ENCODE results near the gene SMYD3. TPM values are rescaled to one million over a fixed set of nuclear protein-coding genes. Genes with fewer than 3 reads are reported as not detected.

SMYD3 gene
- total and polyA plus RNA-seq, 2 of the 13 experiments (the other 11 are each of a cell fraction or from before 2014, with no cell fraction given): 27.7 to 35.8 TPM

GRCh38 chr1:245923215-245923614 is 583.9 kb downstream of the SMYD3 start (continued):
- TF ChIP-seq TFDP2 (CRISPR knock-in tag; IDR thresholded peaks at IDR 0.05) (no peak), ZBTB7B (CRISPR knock-in tag; IDR thresholded peaks at IDR 0.05) (no peak), ZSCAN30 (CRISPR knock-in tag; IDR thresholded peaks at IDR 0.05) (no peak), SMARCE1 (IDR thresholded peaks at IDR 0.05; ENCODE audit: borderline replicate concordance) (no peak), GABPA (IDR thresholded peaks at IDR 0.05; ENCODE audit: low read depth, low read length) (no peak), GABPA (CRISPR knock-in tag; IDR thresholded peaks at IDR 0.05; ENCODE audit: low read depth) (no peak), STAG1 (CRISPR knock-in tag; IDR thresholded peaks at IDR 0.05) (peak; percentile 18; the same call in 1 of the 2 replicates), NFKB2 (CRISPR knock-in tag; IDR thresholded peaks at IDR 0.05; ENCODE audit: borderline replicate concordance) (no peak)
- TF ChIP-seq, protein P1, sequence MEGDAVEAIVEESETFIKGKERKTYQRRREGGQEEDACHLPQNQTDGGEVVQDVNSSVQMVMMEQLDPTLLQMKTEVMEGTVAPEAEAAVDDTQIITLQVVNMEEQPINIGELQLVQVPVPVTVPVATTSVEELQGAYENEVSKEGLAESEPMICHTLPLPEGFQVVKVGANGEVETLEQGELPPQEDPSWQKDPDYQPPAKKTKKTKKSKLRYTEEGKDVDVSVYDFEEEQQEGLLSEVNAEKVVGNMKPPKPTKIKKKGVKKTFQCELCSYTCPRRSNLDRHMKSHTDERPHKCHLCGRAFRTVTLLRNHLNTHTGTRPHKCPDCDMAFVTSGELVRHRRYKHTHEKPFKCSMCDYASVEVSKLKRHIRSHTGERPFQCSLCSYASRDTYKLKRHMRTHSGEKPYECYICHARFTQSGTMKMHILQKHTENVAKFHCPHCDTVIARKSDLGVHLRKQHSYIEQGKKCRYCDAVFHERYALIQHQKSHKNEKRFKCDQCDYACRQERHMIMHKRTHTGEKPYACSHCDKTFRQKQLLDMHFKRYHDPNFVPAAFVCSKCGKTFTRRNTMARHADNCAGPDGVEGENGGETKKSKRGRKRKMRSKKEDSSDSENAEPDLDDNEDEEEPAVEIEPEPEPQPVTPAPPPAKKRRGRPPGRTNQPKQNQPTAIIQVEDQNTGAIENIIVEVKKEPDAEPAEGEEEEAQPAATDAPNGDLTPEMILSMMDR (CRISPR knock-in tag; IDR thresholded peaks at IDR 0.05): peak; percentile 31

DNA sequence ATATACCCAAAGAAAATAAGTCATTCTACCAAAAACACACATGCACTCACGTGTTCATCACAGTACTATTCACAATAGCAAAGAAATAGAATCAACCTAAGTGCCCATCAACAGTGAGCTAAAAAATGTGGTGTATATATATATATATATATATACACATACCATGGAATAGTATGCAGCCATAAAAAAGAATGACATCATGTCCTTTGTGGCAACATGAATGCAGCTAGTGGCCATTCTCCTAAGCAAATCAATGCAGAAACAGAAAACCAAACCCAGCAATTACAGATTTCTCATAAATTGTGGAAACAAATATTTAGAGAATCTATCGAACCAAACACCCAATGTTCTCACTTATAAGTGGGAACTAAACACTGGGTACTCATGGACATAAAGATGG is 585.7 kb downstream of the SMYD3 start:
- FAIRE-seq (no peak), DNase-seq (ENCODE audit: low spot score) (no peak), ATAC-seq (no peak)
- Histone ChIP-seq H4K20me1 (ENCODE audit: insufficient read depth, low read length) (no peaks in the 10 kb centered on the region), H2AFZ (ENCODE audit: low read length) (no peak overlapping the region), H3K27ac (ENCODE audit: extremely low read length, insufficient read depth, low read length) (no peak overlapping the region), H3K27me3 (ENCODE audit: control insufficient read depth in 1 of 2, insufficient read depth in 2 of 2, low read length in 2 of 2) (no peaks in the 10 kb centered on the region), H3K4me3 (replicated peaks in 1 of 3; ENCODE audit: insufficient read depth in 1 of 3, low read depth in 2 of 3, low read length in 3 of 3) (no peak overlapping the region), H3K4me2 (ENCODE audit: low read depth, low read length) (no peak overlapping the region), H3K9me3 (ENCODE audit: low read length) (no peaks in the 10 kb centered on the region), H3K4me1 (ENCODE audit: insufficient read depth, low read length) (no peaks in the 10 kb centered on the region), H3K36me3 (replicated peaks in 1 of 2; ENCODE audit: control insufficient read depth in 1 of 2, insufficient read depth in 2 of 2, low read length in 2 of 2) (no peaks in the 10 kb centered on the region), H3K9ac (ENCODE audit: insufficient read depth, low read depth, low read length) (no peak overlapping the region), H3K79me2 (ENCODE audit: insufficient read depth, low read length) (no peaks in the 10 kb centered on the region)
- TF ChIP-seq NR2F2 (IDR thresholded peaks at IDR 0.05; ENCODE audit: borderline replicate concordance, low read depth) (no peak), ATF7 (IDR thresholded peaks at IDR 0.05) (peak; percentile 27; the same call in 1 of the 2 replicates), ATF7 (CRISPR knock-in tag; IDR thresholded peaks at IDR 0.05) (no peak)
- WGBS (ENCODE audit: low lambda C conversion rate): 70% methylated on average over 2 of the region's 2 CpGs
- POLR2A ChIA-PET: no interaction called here
- CTCF ChIA-PET (ENCODE audit: low intra/inter-chr PET ratio, low total read pairs): no interaction called here
- intact Hi-C loops (cut with micrococcal nuclease; ENCODE audit: unreplicated experiment): no loop called here
- BruUV-seq (replicated peaks): no TSS peak
- in situ Hi-C loops (cut with HindIII; ENCODE audit: extremely low pct_ligation_motif_present, low pct_unique_long_range_greater_than_20kb): no loop called here
